Mesenchymal stem cell (in vitro differentiated cells and primary cell): ENCODE results near the gene TBC1D16.

Experiments
- DNase-seq: peaks from one replicate; pipeline ENCODE4 v3.0.0-alpha.2; 2013
- H2AFZ ChIP-seq: one replicate; pipeline ENCODE4 v1.6.1; 2013; ENCODE audit warnings: low read depth, mild to moderate bottlenecking, control low read depth, inconsistent platforms, low read length, moderate library complexity
- H2AK5ac ChIP-seq: 2 replicates; pipeline ENCODE4 v1.6.1; 2013; ENCODE audit warnings: low read length, moderate library complexity, mild to moderate bottlenecking, inconsistent platforms; ENCODE audit not compliant: severe bottlenecking
- H2BK120ac ChIP-seq: one replicate; pipeline ENCODE4 v1.6.1; 2013; ENCODE audit warnings: low read depth, mild to moderate bottlenecking, inconsistent platforms, low read length, moderate library complexity
- H2BK12ac ChIP-seq, 2 experiments: one replicate each; pipeline ENCODE4 v1.6.1; 2013; ENCODE audit warnings: inconsistent platforms in 2 of 2, low read length in 2 of 2, mild to moderate bottlenecking in 2 of 2, moderate library complexity in 2 of 2, control low read depth in 1 of 2
- H2BK15ac ChIP-seq: one replicate; pipeline ENCODE4 v1.6.1; 2013; ENCODE audit warnings: mild to moderate bottlenecking, low read depth, inconsistent platforms; ENCODE audit not compliant: poor library complexity, severe bottlenecking
- H2BK5ac ChIP-seq: 2 replicates; pipeline ENCODE4 v1.6.1; 2013; ENCODE audit warnings: low read depth, mild to moderate bottlenecking, low read length, control low read depth, inconsistent platforms; ENCODE audit not compliant: poor library complexity, severe bottlenecking
- H3K14ac ChIP-seq, 2 experiments: one replicate each; pipeline ENCODE4 v1.6.1; 2013; ENCODE audit warnings: inconsistent platforms in 2 of 2, low read length in 2 of 2, control low read depth in 1 of 2, mild to moderate bottlenecking in 1 of 2, moderate library complexity in 1 of 2
- H3K18ac ChIP-seq, 2 experiments: one replicate each; pipeline ENCODE4 v1.6.1; 2013; ENCODE audit warnings: inconsistent platforms in 2 of 2, low read length in 2 of 2, control low read depth in 1 of 2, low read depth in 1 of 2, mild to moderate bottlenecking in 1 of 2
- H3K23ac ChIP-seq, 2 experiments: one replicate each; pipeline ENCODE4 v1.6.1; 2013; ENCODE audit warnings: inconsistent platforms in 2 of 2, low read length in 2 of 2, mild to moderate bottlenecking in 2 of 2, moderate library complexity in 2 of 2, control low read depth in 1 of 2
- H3K27ac ChIP-seq: 2 replicates; pipeline ENCODE4 v1.5.1; 2013; ENCODE audit warnings: mild to moderate bottlenecking, moderate library complexity, low read length, control low read depth, inconsistent platforms; ENCODE audit not compliant: poor library complexity, severe bottlenecking
- H3K27me3 ChIP-seq, 2 experiments: 2 replicates each; pipeline versions ENCODE4 v1.6.1 to v1.7.0; 2013; ENCODE audit warnings: low read length in 2 of 2, mild to moderate bottlenecking in 2 of 2, moderate library complexity in 2 of 2, control low read depth in 1 of 2, inconsistent platforms in 1 of 2; ENCODE audit not compliant: control insufficient read depth in 1 of 2, insufficient read depth in 1 of 2
- H3K36me3 ChIP-seq, 2 experiments: 2 replicates each; pipeline versions ENCODE4 v1.6.1 to v1.7.0; 2013; ENCODE audit warnings: low read length in 2 of 2, control low read depth in 1 of 2, inconsistent platforms in 1 of 2, low read depth in 1 of 2, mild to moderate bottlenecking in 1 of 2; ENCODE audit not compliant: insufficient read depth in 2 of 2, control insufficient read depth in 1 of 2
- H3K4ac ChIP-seq, 2 experiments: one replicate each; pipeline ENCODE4 v1.6.1; 2013; ENCODE audit warnings: inconsistent platforms in 2 of 2, low read length in 2 of 2, mild to moderate bottlenecking in 2 of 2, moderate library complexity in 2 of 2, control low read depth in 1 of 2, low read depth in 1 of 2
- H3K4me1 ChIP-seq: 2 replicates; pipeline ENCODE4 v1.6.1; 2013; ENCODE audit warnings: low read depth, low read length, control low read depth; ENCODE audit not compliant: control insufficient read depth, insufficient read depth
- H3K4me2 ChIP-seq: 2 replicates; pipeline ENCODE4 v1.6.1; 2013; ENCODE audit warnings: low read length, mild to moderate bottlenecking, inconsistent platforms; ENCODE audit not compliant: poor library complexity, severe bottlenecking
- H3K4me3 ChIP-seq, 2 experiments: 2 replicates each; pipeline versions ENCODE4 v1.5.1 to v1.7.0; 2013; ENCODE audit warnings: low read length in 2 of 2, mild to moderate bottlenecking in 2 of 2, control low read depth in 1 of 2, low read depth in 1 of 2; ENCODE audit not compliant: insufficient read depth in 1 of 2
- H3K79me1 ChIP-seq: replicated peaks from 2 replicates; pipeline ENCODE4 v1.6.1; 2013; ENCODE audit warnings: mild to moderate bottlenecking, control low read depth, low read length, inconsistent platforms; ENCODE audit not compliant: poor library complexity, severe bottlenecking
- H3K9ac ChIP-seq: 2 replicates; pipeline ENCODE4 v1.7.0; 2013; ENCODE audit warnings: mild to moderate bottlenecking, low read length, moderate library complexity
- H3K9me3 ChIP-seq: 2 replicates; pipeline ENCODE4 v1.7.0; 2013; ENCODE audit warnings: mild to moderate bottlenecking, low read length; ENCODE audit not compliant: control insufficient read depth
- H4K8ac ChIP-seq: one replicate; pipeline ENCODE4 v1.6.1; 2013; ENCODE audit warnings: inconsistent platforms, mild to moderate bottlenecking, low read length, moderate library complexity
- H4K91ac ChIP-seq: one replicate; pipeline ENCODE4 v1.6.1; 2013; ENCODE audit warnings: mild to moderate bottlenecking, low read length, inconsistent platforms
- WGBS: methylation state at CpG from one replicate; pipeline ENCODE4 v1.1.7; 2013; ENCODE audit warnings: mixed read lengths; 5-methylcytosine and 5-hydroxymethylcytosine counted together

Gene TBC1D16

GRCh38 chr17:79986411-79987186 is 49.1 kb downstream of the TBC1D16 start:
- no peak overlapping the region for H3K18ac ChIP-seq
- 93% methylated on average over 29 of the region's 29 CpGs for WGBS
- H3K27me3 ChIP-seq: no peaks in the 10 kb centered on the region
- H3K14ac ChIP-seq: no peak overlapping the region
- peak overlapping the region; percentile 89 for H3K9ac ChIP-seq
- no peaks in the 10 kb centered on the region for H3K9me3 ChIP-seq
- no peak overlapping the region for H2BK15ac ChIP-seq
- H3K4me3 ChIP-seq: no peak overlapping the region
- no peak overlapping the region for H2BK120ac ChIP-seq
- no peak overlapping the region for H3K27ac ChIP-seq
- H3K4ac ChIP-seq: no peak overlapping the region
- H4K8ac ChIP-seq: no peak overlapping the region
- H4K91ac ChIP-seq: no peak overlapping the region
- H2AFZ ChIP-seq: no peak overlapping the region
- H2BK5ac ChIP-seq: no peak overlapping the region
- H2BK12ac ChIP-seq: no peak overlapping the region
- no peak overlapping the region for H2AK5ac ChIP-seq
- DNase-seq: no peak
- H3K4me2 ChIP-seq: no peak overlapping the region
- peaks cover 45% of the 10 kb centered on the region for H3K79me1 ChIP-seq
- H3K23ac ChIP-seq: no peak overlapping the region
- H3K4me1 ChIP-seq: peaks cover 31% of the 10 kb centered on the region
- H3K36me3 ChIP-seq: peaks cover 3 to 7% of the 10 kb centered on the region in 2 experiments

DNA sequence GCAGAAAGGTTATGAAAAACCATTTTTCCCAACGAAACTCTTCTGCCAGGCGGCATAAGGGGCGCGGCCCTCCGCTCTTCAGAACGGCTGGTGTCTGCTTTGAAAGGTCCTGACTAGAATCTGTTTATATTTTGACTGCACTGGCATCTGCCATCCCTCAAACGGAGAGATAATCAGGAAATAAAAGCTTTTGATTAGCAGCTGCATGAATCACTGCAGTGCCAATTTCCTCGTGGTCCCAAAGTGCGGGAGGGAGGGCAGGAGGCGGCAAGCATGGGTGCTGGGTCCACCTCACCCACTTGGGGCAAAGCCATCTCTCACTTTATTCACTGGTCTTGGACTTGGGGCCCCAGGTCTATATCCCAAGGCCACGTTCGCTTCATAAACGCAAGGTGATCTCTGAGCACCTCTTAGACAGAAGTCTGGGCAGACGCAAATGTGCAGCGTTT is 49.7 kb downstream of the TBC1D16 start:
- Histone ChIP-seq H3K14ac (no peak overlapping the region), H2AFZ (no peak overlapping the region), H3K9ac (no peak overlapping the region), H2BK15ac (no peak overlapping the region), H3K9me3 (no peaks in the 10 kb centered on the region), H3K23ac (no peak overlapping the region), H3K27ac (no peak overlapping the region), H3K27me3 (no peaks in the 10 kb centered on the region), H3K4me2 (no peak overlapping the region), H3K36me3 (peaks cover 3 to 7% of the 10 kb centered on the region in 2 experiments), H2BK5ac (no peak overlapping the region), H2AK5ac (no peak overlapping the region), H3K4ac (no peak overlapping the region), H3K4me3 (no peak overlapping the region), H3K18ac (no peak overlapping the region), H3K79me1 (peaks cover 51% of the 10 kb centered on the region), H3K4me1 (peaks cover 26% of the 10 kb centered on the region), H2BK12ac (no peak overlapping the region), H4K8ac (no peak overlapping the region), H4K91ac (no peak overlapping the region), H2BK120ac (no peak overlapping the region)
- no peak for DNase-seq
- WGBS: 90% methylated on average over 15 of the region's 15 CpGs

DNA sequence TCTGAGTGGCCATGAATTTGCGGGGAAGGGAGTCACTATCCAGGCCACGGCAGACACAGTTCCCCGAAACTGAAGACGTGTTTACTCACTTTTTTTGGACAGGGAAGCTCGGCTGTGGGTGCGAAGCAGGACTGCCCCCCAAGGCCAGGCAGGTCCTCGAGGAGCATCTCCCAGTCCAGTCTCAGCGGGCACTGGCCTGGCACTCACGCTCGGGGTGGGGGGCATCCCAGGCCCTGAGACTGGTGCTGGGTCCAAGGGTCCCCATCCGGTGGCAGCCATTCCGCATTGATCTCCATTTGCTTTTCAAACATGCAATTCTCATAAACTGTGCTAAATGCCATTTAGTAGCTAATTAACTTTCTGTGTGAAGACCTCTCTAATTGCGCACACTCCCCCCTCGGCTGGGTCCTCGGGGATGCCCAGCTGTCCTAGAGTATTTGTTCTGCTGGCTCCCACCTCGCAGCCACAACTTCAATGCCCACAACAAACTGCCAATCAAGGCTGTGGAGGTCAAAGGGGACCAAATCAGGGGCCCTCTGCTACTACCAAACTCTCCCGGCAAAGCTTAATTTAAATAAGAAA is 50.2 kb downstream of the TBC1D16 start:
- Histone ChIP-seq H3K36me3 (peaks cover 3 to 7% of the 10 kb centered on the region in 2 experiments), H3K4me3 (no peak overlapping the region), H2AK5ac (no peak overlapping the region), H2BK120ac (no peak overlapping the region), H3K27me3 (no peaks in the 10 kb centered on the region), H3K18ac (no peak overlapping the region), H2BK15ac (no peak overlapping the region), H3K79me1 (peaks cover 52% of the 10 kb centered on the region), H3K4ac (no peak overlapping the region), H3K27ac (no peak overlapping the region), H2BK5ac (no peak overlapping the region), H2AFZ (no peak overlapping the region), H2BK12ac (no peak overlapping the region), H3K9ac (no peak overlapping the region), H4K91ac (no peak overlapping the region), H3K14ac (no peak overlapping the region), H3K4me1 (peaks cover 26% of the 10 kb centered on the region), H4K8ac (no peak overlapping the region), H3K4me2 (no peak overlapping the region), H3K23ac (no peak overlapping the region), H3K9me3 (no peaks in the 10 kb centered on the region)
- WGBS: 97% methylated on average over 17 of the region's 17 CpGs
- DNase-seq: no peak

DNA sequence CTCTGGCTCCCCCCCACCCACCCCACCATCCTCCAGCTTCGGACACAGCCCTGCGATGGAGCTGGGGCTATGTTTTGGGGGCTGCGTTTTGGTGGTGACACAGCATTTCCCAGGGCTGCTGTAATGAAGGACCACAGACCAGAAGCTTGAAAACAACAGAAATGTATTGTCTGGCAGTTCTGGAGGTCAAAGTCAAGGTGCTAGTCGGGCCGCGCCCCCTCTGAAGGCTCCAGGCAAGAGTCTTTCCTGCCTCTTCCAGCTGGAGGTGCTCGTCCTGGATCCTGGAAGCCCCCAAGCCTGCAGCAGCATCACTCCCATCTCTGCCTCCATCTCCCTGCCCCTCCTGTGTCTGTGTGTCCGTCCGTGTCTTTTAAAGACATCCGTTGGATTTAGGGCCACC is 50.8 kb downstream of the TBC1D16 start:
- no peak overlapping the region for H3K9ac ChIP-seq
- H3K27me3 ChIP-seq: no peaks in the 10 kb centered on the region
- H3K36me3 ChIP-seq: peaks cover 3 to 7% of the 10 kb centered on the region in 2 experiments
- DNase-seq: no peak
- H3K9me3 ChIP-seq: no peaks in the 10 kb centered on the region
- H2AFZ ChIP-seq: no peak overlapping the region
- no peak overlapping the region for H3K18ac ChIP-seq
- no peak overlapping the region for H4K91ac ChIP-seq
- H3K23ac ChIP-seq: no peak overlapping the region
- H2BK12ac ChIP-seq: no peak overlapping the region
- H2AK5ac ChIP-seq: no peak overlapping the region
- H3K4ac ChIP-seq: no peak overlapping the region
- no peak overlapping the region for H3K14ac ChIP-seq
- no peak overlapping the region for H3K4me2 ChIP-seq
- no peak overlapping the region for H3K4me3 ChIP-seq
- no peak overlapping the region for H3K27ac ChIP-seq
- H2BK15ac ChIP-seq: no peak overlapping the region
- peaks cover 24% of the 10 kb centered on the region for H3K4me1 ChIP-seq
- WGBS: 86% methylated on average over 9 of the region's 10 CpGs
- no peak overlapping the region for H4K8ac ChIP-seq
- no peak overlapping the region for H2BK5ac ChIP-seq
- peaks cover 52% of the 10 kb centered on the region for H3K79me1 ChIP-seq
- H2BK120ac ChIP-seq: no peak overlapping the region
